HFFc6 (cell line): ENCODE results near the gene LRG1. TPM values are rescaled to one million over a fixed set of nuclear protein-coding genes. Genes with fewer than 3 reads are reported as not detected.

Experiments
- DNase-seq: peaks from one replicate; pipeline ENCODE4 v3.0.0-alpha.2; 2018
- H3K27ac Mint-ChIP-seq: 2 replicates; pipeline ENCODE4 v1.8.0; 2020; ENCODE audit warnings: mild to moderate bottlenecking, mixed read lengths
- H3K27me3 Mint-ChIP-seq: 2 replicates; pipeline ENCODE4 v1.8.0; 2021; ENCODE audit warnings: mild to moderate bottlenecking, moderate library complexity, mixed read lengths; ENCODE audit not compliant: insufficient read depth
- H3K36me3 Mint-ChIP-seq: 2 replicates; pipeline ENCODE4 v1.8.0; 2021; ENCODE audit warnings: low read depth, mixed read lengths
- H3K4me1 Mint-ChIP-seq: 2 replicates; pipeline ENCODE4 v1.8.0; 2020; ENCODE audit warnings: low read depth, mixed read lengths
- H3K4me3 Mint-ChIP-seq: 2 replicates; pipeline ENCODE4 v1.8.0; 2020; ENCODE audit warnings: mild to moderate bottlenecking, moderate library complexity, mixed read lengths
- H3K9me3 Mint-ChIP-seq: 2 replicates; pipeline ENCODE4 v1.8.0; 2020; ENCODE audit warnings: mild to moderate bottlenecking, mixed read lengths
- CTCF ChIP-seq: fragments of 200-600 bp; sonication (generic); IDR thresholded peaks from 2 replicates; pipeline ENCODE4 v1.5.0; 2021; ENCODE audit warnings: antibody characterized with exemption, mild to moderate bottlenecking
- long read RNA-seq: library from polyadenylated mRNA; unstranded; transcript quantifications from one replicate; pipeline ENCODE4 v2.0.0, GENCODE V29; 2019
- total RNA-seq, 6 experiments: library from RNA; stranded (reverse); fragmentation: NEBNext Ultra II Directional; extraction: Animal tissue kit (Norgen Biotek cat#: 25700); gene quantifications; 2 replicates in 1 of 6; 3 replicates in 5 of 6; pipeline ENCODE4 v1.2.3, GENCODE V29; 2021

LRG1 gene
- not detected for total RNA-seq
- long read RNA-seq, result 0 reads

- no peak for TF ChIP-seq CTCF
- Mint-ChIP-seq H3K27ac (no peak within 1 kb of the TSS), H3K4me3 (no peak within 1 kb of the TSS), H3K36me3 (no peaks in the 10 kb centered on the region; the same call in 1 of the 2 replicates), H3K27me3 (peaks cover 25% of the 10 kb centered on the region), H3K9me3 (no peaks in the 10 kb centered on the region), H3K4me1 (no peaks in the 10 kb centered on the region)
- DNase-seq, result no peak
These were observed at the start of gene LRG1 for GRCh38 chr19:4539693-4540581. LRG1 (minus strand) TSS chr19:4540036; CDS start chr19:4540013, 23 bp downstream.

- Mint-ChIP-seq H3K27ac (no peak overlapping the region), H3K36me3 (no peaks in the 10 kb centered on the region), H3K4me1 (no peaks in the 10 kb centered on the region), H3K9me3 (no peaks in the 10 kb centered on the region), H3K27me3 (peaks cover 9% of the 10 kb centered on the region), H3K4me3 (no peak overlapping the region)
- DNase-seq, result no peak
- TF ChIP-seq CTCF, result no peak
These were observed 48.5 kb upstream of the LRG1 start for GRCh38 chr19:4588291-4588761.

- no peak for TF ChIP-seq CTCF
- H3K27ac Mint-ChIP-seq, result no peak overlapping the region
- no peak for DNase-seq
- H3K9me3 Mint-ChIP-seq, result no peaks in the 10 kb centered on the region
- peaks cover under 1% of the 10 kb centered on the region; the same call in 1 of the 2 replicates for H3K4me1 Mint-ChIP-seq
- no peaks in the 10 kb centered on the region for H3K36me3 Mint-ChIP-seq
- peaks cover 9% of the 10 kb centered on the region for H3K27me3 Mint-ChIP-seq
- H3K4me3 Mint-ChIP-seq, result no peak overlapping the region
These were observed 47.7 kb upstream of the LRG1 start for GRCh38 chr19:4587527-4587926.

GRCh38 chr19:4586691-4587090 lies 46.9 kb upstream of the LRG1 start:
- H3K4me3 Mint-ChIP-seq, result no peak overlapping the region
- peaks cover 6% of the 10 kb centered on the region; the same call in 1 of the 2 replicates for H3K4me1 Mint-ChIP-seq
- DNase-seq, result no peak
- H3K27ac Mint-ChIP-seq, result no peak overlapping the region
- no peaks in the 10 kb centered on the region for H3K36me3 Mint-ChIP-seq
- no peaks in the 10 kb centered on the region for H3K9me3 Mint-ChIP-seq
- TF ChIP-seq CTCF, result no peak
- peaks cover 16% of the 10 kb centered on the region for H3K27me3 Mint-ChIP-seq

GRCh38 chr19:4586245-4586644 lies 46.4 kb upstream of the LRG1 start:
- Mint-ChIP-seq H3K27me3 (peaks cover 12% of the 10 kb centered on the region), H3K4me1 (peaks cover 6% of the 10 kb centered on the region; the same call in 1 of the 2 replicates), H3K4me3 (no peak overlapping the region), H3K27ac (no peak overlapping the region), H3K9me3 (no peaks in the 10 kb centered on the region), H3K36me3 (no peaks in the 10 kb centered on the region)
- TF ChIP-seq CTCF, result no peak
- no peak for DNase-seq
